SIG-M5 (cell line): ENCODE measurements around the gene MAGI2.

ENCODE experiments used
- DNase-seq: peaks from one replicate; lab custom pipeline; 2025; lab: John Stamatoyannopoulos, UW

MAGI2 gene

GRCh38 chr7:78734626-78735025 is 718.8 kb downstream of the MAGI2 start:
- DNase-seq, result no peak

- DNase-seq, result no peak
Measured at GRCh38 chr7:78720066-78720465, 733.4 kb downstream of the MAGI2 start.

- DNase-seq, result no peak
Measured at GRCh38 chr7:78718212-78718611, 735.3 kb downstream of the MAGI2 start.

- no peak for DNase-seq
Measured at GRCh38 chr7:78716876-78717275, 736.6 kb downstream of the MAGI2 start.

- no peak for DNase-seq
Measured at GRCh38 chr7:78714356-78714755, 739.1 kb downstream of the MAGI2 start.

- DNase-seq, result no peak
Measured at GRCh38 chr7:78712111-78712510, 741.4 kb downstream of the MAGI2 start.

GRCh38 chr7:78709658-78710057 is 743.8 kb downstream of the MAGI2 start:
- DNase-seq, result no peak

GRCh38 chr7:78704504-78704903 is 749.0 kb downstream of the MAGI2 start:
- no peak for DNase-seq

GRCh38 chr7:78703391-78703790 is 750.1 kb downstream of the MAGI2 start:
- no peak for DNase-seq

- no peak for DNase-seq
Measured at GRCh38 chr7:78702770-78703169, 750.7 kb downstream of the MAGI2 start.

GRCh38 chr7:78695826-78696225 is 757.6 kb downstream of the MAGI2 start:
- DNase-seq, result no peak

GRCh38 chr7:78691584-78691983 is 761.9 kb downstream of the MAGI2 start:
- DNase-seq, result no peak

- DNase-seq, result no peak
Measured at GRCh38 chr7:78690174-78690573, 763.3 kb downstream of the MAGI2 start.

GRCh38 chr7:78688376-78688775 is 765.1 kb downstream of the MAGI2 start:
- DNase-seq, result no peak

GRCh38 chr7:78686189-78686588 is 767.3 kb downstream of the MAGI2 start:
- DNase-seq, result no peak

GRCh38 chr7:78684201-78684600 is 769.3 kb downstream of the MAGI2 start:
- no peak for DNase-seq

- DNase-seq, result no peak
Measured at GRCh38 chr7:78683566-78683965, 769.9 kb downstream of the MAGI2 start.

- DNase-seq, result no peak
Measured at GRCh38 chr7:78679112-78679876, 774.2 kb downstream of the MAGI2 start.

- no peak for DNase-seq
Measured at GRCh38 chr7:78677391-78677790, 776.1 kb downstream of the MAGI2 start.

GRCh38 chr7:78675511-78675910 is 778.0 kb downstream of the MAGI2 start:
- no peak for DNase-seq

GRCh38 chr7:78673272-78673671 is 780.2 kb downstream of the MAGI2 start:
- no peak for DNase-seq

- DNase-seq, result no peak
Measured at GRCh38 chr7:78662939-78663338, 790.5 kb downstream of the MAGI2 start.

GRCh38 chr7:78649976-78650375 is 803.5 kb downstream of the MAGI2 start:
- DNase-seq, result no peak

- DNase-seq, result no peak
Measured at GRCh38 chr7:78649236-78649635, 804.2 kb downstream of the MAGI2 start.
